ENCODE results near the gene SNAPC2. TPM values are rescaled to one million over a fixed set of nuclear protein-coding genes. Genes with fewer than 3 reads are reported as not detected.
"Not testable (repeated sequence)": the region's sequence is repeated elsewhere in the genome, so short reads cannot be mapped to it uniquely, and the experiment has no call there.

The SNAPC2 gene
- polyA plus RNA-seq, 1 donor from 2014 or later: 19.0 TPM

GRCh38 chr19:7943444-7944176 is 23.5 kb downstream of the SNAPC2 start, which contains the start of gene TIMM44:
Gene TIMM44 (minus strand): TSS chr19:7943666. CDS start chr19:7943651, 15 bp downstream.
- peak within 1 kb of the TSS; percentile 90 to 97 (median 91) for H3K27ac Mint-ChIP-seq
- H3K27me3 Mint-ChIP-seq: no peaks in the 10 kb centered on the region

GRCh38 chr19:7944177-7944761 is 24.1 kb downstream of the SNAPC2 start:
- H3K9me3 Mint-ChIP-seq: no peaks in the 10 kb centered on the region
- peaks cover 8 to 15% (median 12%) of the 10 kb centered on the region in 3 donors for H3K4me1 Mint-ChIP-seq
- no peaks in the 10 kb centered on the region for H3K27me3 Mint-ChIP-seq

More at GRCh38 chr19:7943444-7944176, 23.5 kb downstream of the SNAPC2 start, which contains the start of gene TIMM44:
- Mint-ChIP-seq H3K36me3 (peaks cover 2% of the 10 kb centered on the region), H3K4me3 (peak within 1 kb of the TSS; percentile 83 to 97 (median 91)), H3K4me1 (peaks cover 8 to 18% (median 15%) of the 10 kb centered on the region in 3 donors), H3K9me3 (no peaks in the 10 kb centered on the region)

GRCh38 chr19:7947939-7948338 is 27.8 kb downstream of the SNAPC2 start:
- Mint-ChIP-seq H3K27ac (no peak overlapping the region), H3K9me3 (no peaks in the 10 kb centered on the region), H3K4me3 (peak overlapping the region in 1 of 4 donors; percentile 23), H3K4me1 (peaks cover 3 to 13% (median 8%) of the 10 kb centered on the region in 3 donors), H3K36me3 (no peaks in the 10 kb centered on the region), H3K27me3 (no peaks in the 10 kb centered on the region)

More at GRCh38 chr19:7944177-7944761, 24.1 kb downstream of the SNAPC2 start:
- H3K4me3 Mint-ChIP-seq: peak overlapping the region; percentile 83 to 97 (median 91)
- peak overlapping the region; percentile 90 to 97 (median 91) for H3K27ac Mint-ChIP-seq
- H3K36me3 Mint-ChIP-seq: peaks cover 2% of the 10 kb centered on the region

GRCh38 chr19:7953060-7953459 is 32.9 kb downstream of the SNAPC2 start:
- no peaks in the 10 kb centered on the region for H3K27me3 Mint-ChIP-seq
- H3K27ac Mint-ChIP-seq: no peak overlapping the region
- H3K4me3 Mint-ChIP-seq: no peak overlapping the region
- H3K36me3 Mint-ChIP-seq: no peaks in the 10 kb centered on the region
- no peaks in the 10 kb centered on the region for H3K4me1 Mint-ChIP-seq
- H3K9me3 Mint-ChIP-seq: no peaks in the 10 kb centered on the region

GRCh38 chr19:7953576-7953975 is 33.4 kb downstream of the SNAPC2 start:
- Mint-ChIP-seq H3K4me1 (no peaks in the 10 kb centered on the region), H3K36me3 (no peaks in the 10 kb centered on the region), H3K9me3 (no peaks in the 10 kb centered on the region)

GRCh38 chr19:7955696-7956095 is 35.6 kb downstream of the SNAPC2 start:
- Mint-ChIP-seq H3K4me3 (no peak overlapping the region), H3K27me3 (no peaks in the 10 kb centered on the region)

More at GRCh38 chr19:7953576-7953975, 33.4 kb downstream of the SNAPC2 start:
- no peaks in the 10 kb centered on the region for H3K27me3 Mint-ChIP-seq
- no peak overlapping the region for H3K27ac Mint-ChIP-seq
- H3K4me3 Mint-ChIP-seq: no peak overlapping the region

GRCh38 chr19:7959211-7959610 is 39.1 kb downstream of the SNAPC2 start:
- Mint-ChIP-seq H3K27me3 (no peaks in the 10 kb centered on the region), H3K4me1 (no peaks in the 10 kb centered on the region), H3K27ac (no peak overlapping the region), H3K4me3 (no peak overlapping the region), H3K36me3 (no peaks in the 10 kb centered on the region), H3K9me3 (no peaks in the 10 kb centered on the region)

More at GRCh38 chr19:7955696-7956095, 35.6 kb downstream of the SNAPC2 start:
- Mint-ChIP-seq H3K9me3 (no peaks in the 10 kb centered on the region), H3K4me1 (no peaks in the 10 kb centered on the region), H3K27ac (no peak overlapping the region), H3K36me3 (no peaks in the 10 kb centered on the region)

- H3K36me3 Mint-ChIP-seq, H3K27me3 Mint-ChIP-seq, H3K4me1 Mint-ChIP-seq, H3K27ac Mint-ChIP-seq, H3K9me3 Mint-ChIP-seq, H3K4me3 Mint-ChIP-seq: not testable (repeated sequence)
Measured at GRCh38 chr19:7961082-7961481, 40.9 kb downstream of the SNAPC2 start.

GRCh38 chr19:7961920-7962626 is 41.9 kb downstream of the SNAPC2 start:
- Mint-ChIP-seq H3K4me3 (peak overlapping the region in 1 of 4 donors; percentile 4), H3K4me1 (no peaks in the 10 kb centered on the region), H3K9me3 (no peaks in the 10 kb centered on the region), H3K36me3 (no peaks in the 10 kb centered on the region), H3K27me3 (no peaks in the 10 kb centered on the region), H3K27ac (no peak overlapping the region)

- no peak overlapping the region for H3K27ac Mint-ChIP-seq
- H3K9me3 Mint-ChIP-seq: no peaks in the 10 kb centered on the region
- no peaks in the 10 kb centered on the region for H3K36me3 Mint-ChIP-seq
- H3K27me3 Mint-ChIP-seq: no peaks in the 10 kb centered on the region
- H3K4me3 Mint-ChIP-seq: no peak overlapping the region
- H3K4me1 Mint-ChIP-seq: no peaks in the 10 kb centered on the region
Measured at GRCh38 chr19:7962644-7963268, 42.6 kb downstream of the SNAPC2 start.

GRCh38 chr19:7963566-7963965 is 43.4 kb downstream of the SNAPC2 start:
- no peaks in the 10 kb centered on the region for H3K4me1 Mint-ChIP-seq
- H3K36me3 Mint-ChIP-seq: no peaks in the 10 kb centered on the region
- no peak overlapping the region for H3K4me3 Mint-ChIP-seq
- H3K27me3 Mint-ChIP-seq: no peaks in the 10 kb centered on the region
- no peak overlapping the region for H3K27ac Mint-ChIP-seq
- no peaks in the 10 kb centered on the region for H3K9me3 Mint-ChIP-seq

- no peak overlapping the region for H3K4me3 Mint-ChIP-seq
- H3K36me3 Mint-ChIP-seq: no peaks in the 10 kb centered on the region
- H3K4me1 Mint-ChIP-seq: no peaks in the 10 kb centered on the region
- H3K9me3 Mint-ChIP-seq: no peaks in the 10 kb centered on the region
- no peaks in the 10 kb centered on the region for H3K27me3 Mint-ChIP-seq
- H3K27ac Mint-ChIP-seq: peak overlapping the region in 1 of 3 donors; percentile 63
Measured at GRCh38 chr19:7965259-7965841, 45.2 kb downstream of the SNAPC2 start.

GRCh38 chr19:7965921-7966665 is 46.0 kb downstream of the SNAPC2 start:
- Mint-ChIP-seq H3K4me1 (no peaks in the 10 kb centered on the region), H3K9me3 (no peaks in the 10 kb centered on the region), H3K27me3 (no peaks in the 10 kb centered on the region), H3K36me3 (no peaks in the 10 kb centered on the region), H3K27ac (no peak overlapping the region), H3K4me3 (no peak overlapping the region)
